Loucy (cell line): ENCODE measurements around the gene SLC39A5.

Source experiments
- EZH2phosphoT487 ChIP-seq: fragments of 200-600 bp; IDR thresholded peaks from 2 replicates; pipeline ENCODE4 v1.6.1; 2018; ENCODE audit warnings: antibody characterized with exemption, mild to moderate bottlenecking, moderate library complexity, borderline replicate concordance
- TF ChIP-seq, protein P1 (sequence below): fragments of 200-600 bp; sonication (generic); conservative IDR thresholded peaks from 2 replicates; pipeline ENCODE4 v1.5.1; 2014; ENCODE audit warnings: mild to moderate bottlenecking, antibody characterized with exemption, low read length

DNA sequence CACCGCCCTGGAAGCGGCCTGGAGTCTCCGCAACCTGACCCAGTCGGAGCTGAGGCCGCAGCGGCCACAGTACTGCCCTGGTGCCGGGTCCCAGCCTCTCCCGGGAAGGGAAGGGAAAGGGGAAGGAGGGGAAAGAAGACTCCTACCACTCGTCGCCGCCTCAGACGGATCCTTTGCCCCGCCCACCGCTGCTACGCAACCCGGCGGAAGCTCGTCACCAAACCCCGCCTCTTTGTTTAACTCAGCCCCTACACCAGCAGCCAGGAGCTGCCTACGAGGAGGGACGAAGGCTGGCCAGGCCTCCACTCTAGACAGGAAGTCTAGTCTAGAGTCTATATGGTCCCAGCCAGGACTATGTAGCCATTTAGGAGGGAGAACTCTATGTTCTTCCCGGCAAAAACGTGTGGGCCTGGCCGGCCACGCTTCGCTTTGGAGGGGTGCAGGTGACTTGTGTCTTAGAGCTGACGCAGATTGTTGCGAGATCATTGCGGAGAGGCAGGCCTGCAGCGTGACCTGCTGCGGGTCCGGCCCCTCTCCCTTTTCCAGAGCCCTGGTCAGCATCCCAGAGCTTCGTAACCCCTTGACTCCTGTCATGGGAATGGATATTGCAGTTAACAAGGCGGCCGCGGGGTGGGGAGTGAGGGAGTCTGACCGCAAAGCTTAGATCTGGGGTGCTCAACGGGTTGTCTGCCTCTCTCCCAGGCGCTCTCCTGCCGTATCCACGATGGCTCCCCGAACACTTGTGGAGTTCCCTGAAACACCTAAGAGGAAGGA lies 7.9 kb upstream of the SLC39A5 start, which contains the start of gene RNF41:
- TF ChIP-seq, protein P1, sequence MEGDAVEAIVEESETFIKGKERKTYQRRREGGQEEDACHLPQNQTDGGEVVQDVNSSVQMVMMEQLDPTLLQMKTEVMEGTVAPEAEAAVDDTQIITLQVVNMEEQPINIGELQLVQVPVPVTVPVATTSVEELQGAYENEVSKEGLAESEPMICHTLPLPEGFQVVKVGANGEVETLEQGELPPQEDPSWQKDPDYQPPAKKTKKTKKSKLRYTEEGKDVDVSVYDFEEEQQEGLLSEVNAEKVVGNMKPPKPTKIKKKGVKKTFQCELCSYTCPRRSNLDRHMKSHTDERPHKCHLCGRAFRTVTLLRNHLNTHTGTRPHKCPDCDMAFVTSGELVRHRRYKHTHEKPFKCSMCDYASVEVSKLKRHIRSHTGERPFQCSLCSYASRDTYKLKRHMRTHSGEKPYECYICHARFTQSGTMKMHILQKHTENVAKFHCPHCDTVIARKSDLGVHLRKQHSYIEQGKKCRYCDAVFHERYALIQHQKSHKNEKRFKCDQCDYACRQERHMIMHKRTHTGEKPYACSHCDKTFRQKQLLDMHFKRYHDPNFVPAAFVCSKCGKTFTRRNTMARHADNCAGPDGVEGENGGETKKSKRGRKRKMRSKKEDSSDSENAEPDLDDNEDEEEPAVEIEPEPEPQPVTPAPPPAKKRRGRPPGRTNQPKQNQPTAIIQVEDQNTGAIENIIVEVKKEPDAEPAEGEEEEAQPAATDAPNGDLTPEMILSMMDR, result 0 out of 2 replicates have a peak, but pooled peaks have one; percentile 10
- TF ChIP-seq EZH2phosphoT487, result no peak
